Suprapubic skin (tissue), 4 donors: ENCODE results near the gene SCGB3A1.

ENCODE experiments used
- CTCF ChIP-seq, 2 donors: fragments of 200-600 bp in 1 of 2; fragments of 450-650 bp in 1 of 2; sonication (generic) in 1 of 2; IDR thresholded peaks; one replicate each; pipeline ENCODE4 v1.5.1; 2016 to 2019; ENCODE audit warnings: antibody characterized with exemption in 2 of 2, mild to moderate bottlenecking in 1 of 2, moderate library complexity in 1 of 2
- EP300 ChIP-seq: sonication (generic); formaldehyde crosslinking; IDR thresholded peaks from one replicate; pipeline ENCODE4 v1.6.1; 2017; ENCODE audit warnings: antibody characterized with exemption
- POLR2AphosphoS5 ChIP-seq, 3 donors: sonication (generic); formaldehyde crosslinking; IDR thresholded peaks; one replicate each; pipeline ENCODE4 v1.6.1; 2017; ENCODE audit warnings: antibody characterized with exemption in 3 of 3

DNA sequence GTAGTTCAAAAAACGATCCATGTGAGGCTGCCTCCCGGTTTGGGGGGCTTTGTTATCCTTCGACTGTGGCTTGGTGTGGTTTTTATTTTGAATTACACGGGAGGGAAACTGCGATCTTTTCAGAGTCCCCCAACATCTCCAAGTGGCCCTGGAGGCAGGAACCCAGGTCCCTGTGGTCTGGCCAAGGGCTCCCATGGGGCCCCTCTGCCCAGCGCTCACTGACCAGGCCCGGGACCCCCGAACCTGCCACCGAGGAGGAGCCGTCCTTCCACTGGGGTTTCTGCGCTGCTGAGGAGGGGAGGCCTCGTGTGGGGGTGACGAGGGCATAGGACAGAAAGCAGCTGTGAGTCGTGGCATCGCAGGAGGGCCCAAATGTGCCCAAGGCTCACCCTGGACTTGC, 18.1 kb upstream of the SCGB3A1 start:
- no peak for TF ChIP-seq CTCF (IDR thresholded peaks at IDR 0.05)
- no peak for TF ChIP-seq POLR2AphosphoS5 (IDR thresholded peaks at IDR 0.05)
- TF ChIP-seq EP300, result no peak
